Measurements from ENCODE around the gene AEBP1. TPM values are rescaled to one million over a fixed set of nuclear protein-coding genes. Genes with fewer than 3 reads are reported as not detected.

The AEBP1 gene
- total and polyA plus RNA-seq, 9 of the 15 experiments (the other 6 are each of a cell fraction or from before 2014, with no cell fraction given): 0.03 to 0.78 (median 0.30) TPM; not detected in 2

- no peak for TF ChIP-seq CUX1 (CRISPR knock-in tag; IDR thresholded peaks at IDR 0.05)
- TF ChIP-seq CREB1 (IDR thresholded peaks at IDR 0.05): 0 out of 2 replicates have a peak, but pooled peaks have one; percentile 22
- peak; percentile 60; the same call in 1 of the 2 replicates for TF ChIP-seq CREB1 (CRISPR knock-in tag; IDR thresholded peaks at IDR 0.05)
- TF ChIP-seq RBM39 (optimal IDR thresholded peaks at IDR 0.05; ENCODE audit: low read depth, low read length): no peak
- no peak for TF ChIP-seq FOXK1 (CRISPR knock-in tag; IDR thresholded peaks at IDR 0.05; ENCODE audit: borderline replicate concordance)
- TF ChIP-seq NKRF (IDR thresholded peaks at IDR 0.05; ENCODE audit: borderline replicate concordance): no peak
- TF ChIP-seq SAFB (IDR thresholded peaks at IDR 0.05; ENCODE audit: borderline replicate concordance, low read depth, low read length): no peak
- no peak for TF ChIP-seq ZNF41 (CRISPR knock-in tag; conservative IDR thresholded peaks at IDR 0.05)
- TF ChIP-seq KAT8 (IDR thresholded peaks at IDR 0.05; ENCODE audit: low read depth): no peak
- TF ChIP-seq NR1H2 (CRISPR knock-in tag; IDR thresholded peaks at IDR 0.05): no peak
- 0 out of 2 replicates have a peak, but pooled peaks have one; percentile 70 for TF ChIP-seq ATF3 (IDR thresholded peaks at IDR 0.05)
- no peak for TF ChIP-seq ATF3 (CRISPR knock-in tag; conservative IDR thresholded peaks at IDR 0.05)
- TF ChIP-seq ZBTB49 (CRISPR knock-in tag; IDR thresholded peaks at IDR 0.05; ENCODE audit: borderline replicate concordance): no peak
- no peak for TF ChIP-seq ZNF586 (CRISPR knock-in tag; conservative IDR thresholded peaks at IDR 0.05)
- TF ChIP-seq BCL6 (CRISPR knock-in tag; IDR thresholded peaks at IDR 0.05): no peak
- TF ChIP-seq MTF1 (CRISPR knock-in tag; IDR thresholded peaks at IDR 0.05; ENCODE audit: borderline replicate concordance): no peak
- no peak for TF ChIP-seq PRMT5 (CRISPR knock-in tag; IDR thresholded peaks at IDR 0.05)
- TF ChIP-seq NELFE (IDR thresholded peaks at IDR 0.05; ENCODE audit: insufficient read depth, insufficient read length): no peak
Measured at GRCh38 chr7:44112231-44112996, 8.3 kb downstream of the AEBP1 start (continued).
